Panc1 (cell line): Measurements from ENCODE around the gene ADH7. TPM values are rescaled to one million over a fixed set of nuclear protein-coding genes. Genes with fewer than 3 reads are reported as not detected.

ENCODE experiments used
- ATAC-seq: fragments of 200-7000 bp; cut with Tn5 transposase; 2 replicates; pipeline ENCODE4 v1.9.1; 2020; ENCODE audit warnings: mild to moderate bottlenecking, moderate library complexity
- Bru-seq: library from RNA; stranded (reverse); fragments of 400-500 nt; gene quantifications from one replicate; lab custom pipeline; 2021; lab: Mats Ljungman, UMichigan
- BruChase-seq, 2 experiments: library from RNA; stranded (reverse); fragments of 400-500 nt; gene quantifications; one replicate each; lab custom pipeline; 2021; lab: Mats Ljungman, UMichigan
- BruUV-seq: library from RNA; stranded (reverse); fragments of 400-500 nt; replicated peaks from 2 replicates; lab custom pipeline; 2021; lab: Mats Ljungman, UMichigan
- CTCF ChIA-PET: fragments of 300-600 bp; sonication (Branson Sonifier 250); formaldehyde crosslinking; loops from one replicate; lab custom pipeline; 2022; ENCODE audit warnings: antibody characterized with exemption; lab: Charles Lee
- POLR2A ChIA-PET: fragments of 300-600 bp; sonication (Branson Sonifier 250); formaldehyde crosslinking; loops from one replicate; lab custom pipeline; 2022; ENCODE audit warnings: antibody characterized with exemption; lab: Charles Lee
- DNase-seq: peaks from one replicate; pipeline ENCODE4 v3.0.0-alpha.2; 2010; ENCODE audit warnings: low read depth, low spot score
- H3K27ac ChIP-seq: 2 replicates; pipeline ENCODE4 v1.5.1; 2011; ENCODE audit warnings: mild to moderate bottlenecking, low read length, inconsistent platforms
- H3K27me3 ChIP-seq: fragments of 200-500 bp; sonication (Bioruptor generic); 2 replicates; pipeline ENCODE4 v1.6.0; 2014; ENCODE audit warnings: low read length, inconsistent platforms; ENCODE audit not compliant: control insufficient read depth, insufficient read depth
- H3K36me3 ChIP-seq: fragments of 200-500 bp; sonication (Bioruptor generic); 2 replicates; pipeline ENCODE4 v1.5.1; 2014; ENCODE audit warnings: inconsistent platforms, mild to moderate bottlenecking, low read length, moderate library complexity; ENCODE audit not compliant: control insufficient read depth, insufficient read depth
- H3K4me1 ChIP-seq: 2 replicates; pipeline ENCODE4 v1.5.1; 2011; ENCODE audit warnings: inconsistent platforms, mild to moderate bottlenecking, low read length, moderate library complexity; ENCODE audit not compliant: control insufficient read depth, insufficient read depth
- H3K4me3 ChIP-seq, 2 experiments: 2 replicates each; pipeline ENCODE4 v1.5.1; 2011 to 2012; ENCODE audit warnings: low read depth in 2 of 2, low read length in 2 of 2, mild to moderate bottlenecking in 2 of 2, inconsistent platforms in 1 of 2, moderate library complexity in 1 of 2
- H3K9me3 ChIP-seq: fragments of 200-500 bp; sonication (Bioruptor generic); 2 replicates; pipeline ENCODE4 v1.5.1; 2014; ENCODE audit warnings: low read depth, mild to moderate bottlenecking, inconsistent platforms, low read length, moderate library complexity; ENCODE audit not compliant: control insufficient read depth, insufficient read depth
- CTCF ChIP-seq: fragments of 450-650 bp; IDR thresholded peaks from 2 replicates; pipeline ENCODE4 v1.5.1; 2017; ENCODE audit warnings: mild to moderate bottlenecking
- POLR2AphosphoS5 ChIP-seq: IDR thresholded peaks from 2 replicates; pipeline ENCODE4 v1.6.1; 2012; ENCODE audit warnings: mild to moderate bottlenecking, low read depth, low read length, moderate library complexity
- REST ChIP-seq, 2 experiments: IDR thresholded peaks; 2 replicates each; pipeline ENCODE4 v1.6.1; 2011 to 2012; ENCODE audit warnings: low read depth in 2 of 2, control low read depth in 1 of 2, low read length in 1 of 2, mild to moderate bottlenecking in 1 of 2, moderate library complexity in 1 of 2; ENCODE audit not compliant: insufficient read depth in 1 of 2
- SIN3A ChIP-seq: IDR thresholded peaks from 2 replicates; pipeline ENCODE4 v1.6.1; 2012; ENCODE audit warnings: low read depth, mild to moderate bottlenecking, low read length, moderate library complexity, borderline replicate concordance; ENCODE audit not compliant: insufficient read depth
- TCF7L2 ChIP-seq: IDR thresholded peaks from 2 replicates; pipeline ENCODE4 v1.6.1; 2011; ENCODE audit warnings: mild to moderate bottlenecking, low read depth, low read length, inconsistent platforms
- in situ Hi-C: cut with HindIII; loops from 2 replicates; pipeline ENCODE4 v1.10.0; 2016; ENCODE audit warnings: low sequenced_read_pairs, low pct_unique_long_range_greater_than_20kb
- intact Hi-C: fragments of 100-400 bp; cut with micrococcal nuclease; formaldehyde crosslinking; loops from one replicate; pipeline ENCODE4 v1.10.0; 2022; ENCODE audit not compliant: unreplicated experiment
- long read RNA-seq: library from polyadenylated mRNA; unstranded; transcript quantifications from one replicate; pipeline ENCODE4 v2.0.0, GENCODE V29; 2021; ENCODE audit not compliant: unreplicated experiment
- polyA plus RNA-seq: library from polyadenylated mRNA; unstranded; fragments of >200 nt; gene quantifications from one replicate; pipeline ENCODE4 v1.2.1, GENCODE V29; 2012; ENCODE audit warnings: missing spikeins; ENCODE audit not compliant: insufficient read length
- total RNA-seq: library from RNA; stranded (reverse); gene quantifications from one replicate; pipeline ENCODE4 v1.2.1, GENCODE V29; 2021; ENCODE audit not compliant: unreplicated experiment

The ADH7 gene
- total RNA-seq (not detected), Bru-seq, nascent RNA (not detected), BruChase-seq, experiment 1, labeled RNA remaining after a 2-hour chase (percentile 4 among the genes with signal in this experiment), BruChase-seq, experiment 2, labeled RNA remaining after a 6-hour chase (not detected)
- not detected for polyA plus RNA-seq
- long read RNA-seq = 0 reads

- DNase-seq (no peak), ATAC-seq (no peak)
- in situ Hi-C loops (no loop called here), intact Hi-C loops (no loop called here)
- no peaks in the 10 kb centered on the region for H3K9me3 ChIP-seq
- H3K4me1 ChIP-seq = no peaks in the 10 kb centered on the region
- POLR2A ChIA-PET = no interaction called here
- no peak within 1 kb of the TSS for H3K4me3 ChIP-seq
- H3K27ac ChIP-seq = no peak within 1 kb of the TSS
- no peaks in the 10 kb centered on the region for H3K27me3 ChIP-seq
- CTCF ChIA-PET = no interaction called here
- H3K36me3 ChIP-seq = no peaks in the 10 kb centered on the region
- no TSS peak for BruUV-seq
- no peak for TF ChIP-seq TCF7L2
Measured at GRCh38 chr4:99435154-99435553, at the start of gene ADH7. Gene ADH7, minus strand, starts transcription at chr4:99435342. Its CDS starts 109 bp downstream, at chr4:99435233.

- DNase-seq (no peak), ATAC-seq (no peak)
- POLR2A ChIA-PET = no interaction called here
- no peaks in the 10 kb centered on the region for H3K27me3 ChIP-seq
- no peak overlapping the region for H3K27ac ChIP-seq
- H3K36me3 ChIP-seq = no peaks in the 10 kb centered on the region
- no peak for TF ChIP-seq CTCF
- TF ChIP-seq POLR2AphosphoS5 = no peak
- TF ChIP-seq REST (IDR thresholded peaks at IDR 0.05; ENCODE audit: insufficient read depth in 1 of 2, low read depth in 2 of 2, low read length in 1 of 2) = no peak
- no peak for TF ChIP-seq TCF7L2
- TF ChIP-seq SIN3A = no peak
- no peaks in the 10 kb centered on the region for H3K9me3 ChIP-seq
- CTCF ChIA-PET = no interaction called here
- intact Hi-C loops (no loop called here), in situ Hi-C loops (no loop called here)
- H3K4me1 ChIP-seq = no peaks in the 10 kb centered on the region
- no peak overlapping the region for H3K4me3 ChIP-seq
- no TSS peak for BruUV-seq
Measured at GRCh38 chr4:99483636-99484035, 48.5 kb upstream of the ADH7 start.

- TF ChIP-seq SIN3A = no peak
- no peak for TF ChIP-seq REST (IDR thresholded peaks at IDR 0.05; ENCODE audit: insufficient read depth in 1 of 2, low read depth in 2 of 2, low read length in 1 of 2)
- TF ChIP-seq POLR2AphosphoS5 = no peak
- no peak for TF ChIP-seq CTCF
- no peak for TF ChIP-seq TCF7L2
- ChIA-PET POLR2A (no interaction called here), CTCF (no interaction called here)
- intact Hi-C loops (no loop called here), in situ Hi-C loops (no loop called here)
- Histone ChIP-seq H3K4me1 (no peaks in the 10 kb centered on the region), H3K4me3 (no peak overlapping the region), H3K27ac (no peak overlapping the region), H3K27me3 (no peaks in the 10 kb centered on the region), H3K9me3 (no peaks in the 10 kb centered on the region), H3K36me3 (no peaks in the 10 kb centered on the region)
- BruUV-seq = no TSS peak
- DNase-seq (no peak), ATAC-seq (no peak)
Measured at GRCh38 chr4:99473131-99473530, 38.0 kb upstream of the ADH7 start.
